ENCODE measurements around the gene FAM149B1. TPM values are rescaled to one million over a fixed set of nuclear protein-coding genes. Genes with fewer than 3 reads are reported as not detected.
A peak's percentile ranks its signal among the peaks of the same experiment; 100 is the strongest.

The FAM149B1 gene
- total and polyA plus RNA-seq, 2 of the 13 experiments (the other 11 are each of a cell fraction or from before 2014, with no cell fraction given): 9.3 to 16.8 TPM

DNA sequence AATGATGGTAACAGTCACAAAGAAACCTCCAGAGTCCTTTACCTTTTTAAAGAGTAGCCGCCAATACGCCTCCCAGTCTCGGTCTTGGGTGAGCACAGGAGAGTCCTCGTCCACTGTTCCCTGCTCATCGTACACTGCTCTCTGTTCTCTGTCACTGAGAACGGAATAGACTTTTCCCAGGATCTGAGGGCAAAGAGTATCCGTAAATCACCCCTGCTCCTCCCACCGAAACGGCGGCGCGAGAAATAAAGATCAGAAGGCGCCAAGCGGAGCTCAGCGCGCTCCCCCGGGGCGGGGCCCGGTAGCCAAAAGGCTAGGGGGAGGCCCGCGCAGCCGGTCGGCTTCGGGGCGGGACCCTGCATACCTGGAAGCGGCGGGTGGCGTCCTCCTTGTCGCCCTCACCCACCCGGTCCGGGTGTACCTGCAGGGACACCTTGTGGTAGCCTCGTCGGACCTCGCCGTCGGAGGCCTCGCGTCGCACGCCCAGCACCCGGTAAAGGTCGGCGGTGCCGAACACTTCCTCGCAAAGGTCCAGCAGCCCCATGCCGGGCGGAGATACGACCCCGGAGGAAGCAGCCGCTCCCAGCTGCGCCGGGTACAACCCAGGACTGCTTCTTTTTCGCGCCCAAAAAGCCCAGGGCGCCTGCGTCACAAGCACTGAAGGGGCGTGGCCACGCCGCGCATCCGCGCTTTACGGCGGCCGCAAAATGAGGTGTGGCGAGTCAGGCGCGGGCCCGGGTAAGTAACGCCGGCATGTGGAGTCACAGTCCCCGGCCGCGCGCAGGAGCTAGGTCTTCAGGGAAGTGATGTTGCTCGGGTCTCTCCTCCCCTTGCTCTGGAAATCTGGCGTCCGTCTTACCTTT lies 79.0 kb downstream of the FAM149B1 start, which contains the start of gene DNAJC9 (continued):
- TF ChIP-seq ZNF644 (CRISPR knock-in tag; IDR thresholded peaks at IDR 0.05; ENCODE audit: low read depth) (no peak), ZNF160 (CRISPR knock-in tag; IDR thresholded peaks at IDR 0.05) (no peak), CCAR2 (optimal IDR thresholded peaks at IDR 0.05; ENCODE audit: low read depth, low read length) (no peak), RCOR2 (CRISPR knock-in tag; IDR thresholded peaks at IDR 0.05) (no peak), REXO4 (CRISPR knock-in tag; IDR thresholded peaks at IDR 0.05; ENCODE audit: borderline replicate concordance) (peak; percentile 72; the same call in 1 of the 2 replicates), SUZ12 (IDR thresholded peaks at IDR 0.05; ENCODE audit: low read depth, low read length) (no peak), MTF2 (CRISPR knock-in tag; IDR thresholded peaks at IDR 0.05; ENCODE audit: borderline replicate concordance) (no peak; the same call in 1 of the 2 replicates), MBD4 (IDR thresholded peaks at IDR 0.05; ENCODE audit: borderline replicate concordance, low read length) (0 out of 2 replicates have a peak, but pooled peaks have one; percentile 47), ADNP (CRISPR knock-in tag; IDR thresholded peaks at IDR 0.05) (no peak), ATF7-NPFF (CRISPR knock-in tag; IDR thresholded peaks at IDR 0.05; ENCODE audit: low read depth) (peak; percentile 98), GFI1 (CRISPR knock-in tag; IDR thresholded peaks at IDR 0.05; ENCODE audit: borderline replicate concordance) (peak; percentile 82; the same call in 1 of the 2 replicates), ZNF703 (CRISPR knock-in tag; IDR thresholded peaks at IDR 0.05; ENCODE audit: borderline replicate concordance) (no peak; the same call in 1 of the 2 replicates), NFIC (IDR thresholded peaks at IDR 0.05; ENCODE audit: low read length) (no peak), HOXA3 (CRISPR knock-in tag; IDR thresholded peaks at IDR 0.05) (peak; percentile 91), ATAD3A (CRISPR knock-in tag; IDR thresholded peaks at IDR 0.05) (no peak)
- TF ChIP-seq, protein P1, sequence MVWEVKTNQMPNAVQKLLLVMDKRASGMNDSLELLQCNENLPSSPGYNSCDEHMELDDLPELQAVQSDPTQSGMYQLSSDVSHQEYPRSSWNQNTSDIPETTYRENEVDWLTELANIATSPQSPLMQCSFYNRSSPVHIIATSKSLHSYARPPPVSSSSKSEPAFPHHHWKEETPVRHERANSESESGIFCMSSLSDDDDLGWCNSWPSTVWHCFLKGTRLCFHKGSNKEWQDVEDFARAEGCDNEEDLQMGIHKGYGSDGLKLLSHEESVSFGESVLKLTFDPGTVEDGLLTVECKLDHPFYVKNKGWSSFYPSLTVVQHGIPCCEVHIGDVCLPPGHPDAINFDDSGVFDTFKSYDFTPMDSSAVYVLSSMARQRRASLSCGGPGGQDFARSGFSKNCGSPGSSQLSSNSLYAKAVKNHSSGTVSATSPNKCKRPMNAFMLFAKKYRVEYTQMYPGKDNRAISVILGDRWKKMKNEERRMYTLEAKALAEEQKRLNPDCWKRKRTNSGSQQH (CRISPR knock-in tag; IDR thresholded peaks at IDR 0.05; ENCODE audit: low read depth): no peak
- TF ChIP-seq, protein P2, sequence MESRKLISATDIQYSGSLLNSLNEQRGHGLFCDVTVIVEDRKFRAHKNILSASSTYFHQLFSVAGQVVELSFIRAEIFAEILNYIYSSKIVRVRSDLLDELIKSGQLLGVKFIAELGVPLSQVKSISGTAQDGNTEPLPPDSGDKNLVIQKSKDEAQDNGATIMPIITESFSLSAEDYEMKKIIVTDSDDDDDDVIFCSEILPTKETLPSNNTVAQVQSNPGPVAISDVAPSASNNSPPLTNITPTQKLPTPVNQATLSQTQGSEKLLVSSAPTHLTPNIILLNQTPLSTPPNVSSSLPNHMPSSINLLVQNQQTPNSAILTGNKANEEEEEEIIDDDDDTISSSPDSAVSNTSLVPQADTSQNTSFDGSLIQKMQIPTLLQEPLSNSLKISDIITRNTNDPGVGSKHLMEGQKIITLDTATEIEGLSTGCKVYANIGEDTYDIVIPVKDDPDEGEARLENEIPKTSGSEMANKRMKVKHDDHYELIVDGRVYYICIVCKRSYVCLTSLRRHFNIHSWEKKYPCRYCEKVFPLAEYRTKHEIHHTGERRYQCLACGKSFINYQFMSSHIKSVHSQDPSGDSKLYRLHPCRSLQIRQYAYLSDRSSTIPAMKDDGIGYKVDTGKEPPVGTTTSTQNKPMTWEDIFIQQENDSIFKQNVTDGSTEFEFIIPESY (CRISPR knock-in tag; IDR thresholded peaks at IDR 0.05): peak; percentile 55; the same call in 1 of the 2 replicates
- TF ChIP-seq, protein P3, sequence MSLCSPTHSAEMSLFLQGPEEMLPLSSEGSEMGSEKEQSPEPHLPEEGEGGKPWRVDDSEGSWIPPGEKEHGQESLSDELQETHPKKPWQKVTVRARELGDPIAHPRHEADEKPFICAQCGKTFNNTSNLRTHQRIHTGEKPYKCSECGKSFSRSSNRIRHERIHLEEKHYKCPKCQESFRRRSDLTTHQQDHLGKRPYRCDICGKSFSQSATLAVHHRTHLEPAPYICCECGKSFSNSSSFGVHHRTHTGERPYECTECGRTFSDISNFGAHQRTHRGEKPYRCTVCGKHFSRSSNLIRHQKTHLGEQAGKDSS (CRISPR knock-in tag; IDR thresholded peaks at IDR 0.05; ENCODE audit: borderline replicate concordance, low read depth): peak; percentile 58
- TF ChIP-seq, protein P4, sequence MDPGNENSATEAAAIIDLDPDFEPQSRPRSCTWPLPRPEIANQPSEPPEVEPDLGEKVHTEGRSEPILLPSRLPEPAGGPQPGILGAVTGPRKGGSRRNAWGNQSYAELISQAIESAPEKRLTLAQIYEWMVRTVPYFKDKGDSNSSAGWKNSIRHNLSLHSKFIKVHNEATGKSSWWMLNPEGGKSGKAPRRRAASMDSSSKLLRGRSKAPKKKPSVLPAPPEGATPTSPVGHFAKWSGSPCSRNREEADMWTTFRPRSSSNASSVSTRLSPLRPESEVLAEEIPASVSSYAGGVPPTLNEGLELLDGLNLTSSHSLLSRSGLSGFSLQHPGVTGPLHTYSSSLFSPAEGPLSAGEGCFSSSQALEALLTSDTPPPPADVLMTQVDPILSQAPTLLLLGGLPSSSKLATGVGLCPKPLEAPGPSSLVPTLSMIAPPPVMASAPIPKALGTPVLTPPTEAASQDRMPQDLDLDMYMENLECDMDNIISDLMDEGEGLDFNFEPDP (CRISPR knock-in tag; conservative IDR thresholded peaks at IDR 0.05): no peak
- TF ChIP-seq, protein P5, sequence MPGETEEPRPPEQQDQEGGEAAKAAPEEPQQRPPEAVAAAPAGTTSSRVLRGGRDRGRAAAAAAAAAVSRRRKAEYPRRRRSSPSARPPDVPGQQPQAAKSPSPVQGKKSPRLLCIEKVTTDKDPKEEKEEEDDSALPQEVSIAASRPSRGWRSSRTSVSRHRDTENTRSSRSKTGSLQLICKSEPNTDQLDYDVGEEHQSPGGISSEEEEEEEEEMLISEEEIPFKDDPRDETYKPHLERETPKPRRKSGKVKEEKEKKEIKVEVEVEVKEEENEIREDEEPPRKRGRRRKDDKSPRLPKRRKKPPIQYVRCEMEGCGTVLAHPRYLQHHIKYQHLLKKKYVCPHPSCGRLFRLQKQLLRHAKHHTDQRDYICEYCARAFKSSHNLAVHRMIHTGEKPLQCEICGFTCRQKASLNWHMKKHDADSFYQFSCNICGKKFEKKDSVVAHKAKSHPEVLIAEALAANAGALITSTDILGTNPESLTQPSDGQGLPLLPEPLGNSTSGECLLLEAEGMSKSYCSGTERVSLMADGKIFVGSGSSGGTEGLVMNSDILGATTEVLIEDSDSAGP (CRISPR knock-in tag; IDR thresholded peaks at IDR 0.05; ENCODE audit: borderline replicate concordance): peak; percentile 97

All from HepG2 (cell line).